HG02938 (cell line): ENCODE results near the gene CYFIP1.

Source experiments
- ATAC-seq: cut with Tn5 transposase; IDR thresholded peaks from one replicate; pipeline ENCODE4 v1.9.1; 2021; ENCODE audit warnings: mild to moderate bottlenecking, moderate library complexity; ENCODE audit not compliant: unreplicated experiment

The CYFIP1 gene

GRCh38 chr15:22968366-22968765, 11.8 kb downstream of the CYFIP1 start:
- no peak for ATAC-seq

- no peak for ATAC-seq
These were observed 12.9 kb downstream of the CYFIP1 start for GRCh38 chr15:22967084-22967770.

- ATAC-seq: no peak
These were observed 13.7 kb downstream of the CYFIP1 start for GRCh38 chr15:22966321-22967083.

GRCh38 chr15:22963641-22964040, 16.5 kb downstream of the CYFIP1 start:
- no peak for ATAC-seq

GRCh38 chr15:22962611-22963010, 17.6 kb downstream of the CYFIP1 start:
- no peak for ATAC-seq

- ATAC-seq: no peak
These were observed 18.4 kb downstream of the CYFIP1 start for GRCh38 chr15:22961762-22962161.

- ATAC-seq: no peak
These were observed 19.6 kb downstream of the CYFIP1 start for GRCh38 chr15:22960556-22960955.

GRCh38 chr15:22960126-22960525, 20.0 kb downstream of the CYFIP1 start:
- no peak for ATAC-seq

- ATAC-seq: no peak
These were observed 20.7 kb downstream of the CYFIP1 start for GRCh38 chr15:22959321-22960101.

- ATAC-seq: no peak
These were observed 21.5 kb downstream of the CYFIP1 start for GRCh38 chr15:22958487-22959280.

- ATAC-seq: no peak
These were observed 23.2 kb downstream of the CYFIP1 start for GRCh38 chr15:22956978-22957260.

- no peak for ATAC-seq
These were observed 23.8 kb downstream of the CYFIP1 start for GRCh38 chr15:22956257-22956977.

- ATAC-seq: no peak
These were observed 24.5 kb downstream of the CYFIP1 start for GRCh38 chr15:22955544-22956119.

- no peak for ATAC-seq
These were observed 25.2 kb downstream of the CYFIP1 start for GRCh38 chr15:22954798-22955543.

- no peak for ATAC-seq
These were observed 25.8 kb downstream of the CYFIP1 start for GRCh38 chr15:22954326-22954725.

- ATAC-seq: no peak
These were observed 27.2 kb downstream of the CYFIP1 start for GRCh38 chr15:22952796-22953579.

- ATAC-seq: no peak
These were observed 28.5 kb downstream of the CYFIP1 start for GRCh38 chr15:22951381-22952280.

GRCh38 chr15:22951031-22951380, 29.2 kb downstream of the CYFIP1 start:
- ATAC-seq: no peak
